AG04449 (cell line): ENCODE results near the gene UBAC1.

ENCODE experiments used
- CTCF ChIA-PET: fragments of 350-600 bp; formaldehyde crosslinking; extraction: SDS; loops from one replicate; lab custom pipeline; 2021; ENCODE audit warnings: antibody characterized with exemption; lab: Yijun Ruan, JAX
- POLR2A ChIA-PET: fragments of 400-600, 350-600 bp; formaldehyde crosslinking; extraction: SDS; loops from one replicate; lab custom pipeline; 2020; ENCODE audit warnings: antibody characterized with exemption, inconsistent platforms; lab: Yijun Ruan, JAX
- DNase-seq: peaks from one replicate; pipeline ENCODE4 v3.0.0-alpha.2; 2010; ENCODE audit warnings: low read depth, low spot score
- H3K4me3 ChIP-seq: 2 replicates; pipeline ENCODE4 v1.5.1; 2011; ENCODE audit warnings: low read depth, mild to moderate bottlenecking, control low read depth, low read length
- CTCF ChIP-seq: IDR thresholded peaks from one replicate; pipeline ENCODE4 v1.5.1; 2011; ENCODE audit warnings: mild to moderate bottlenecking, moderate library complexity, low read length, control low read depth, inconsistent platforms; ENCODE audit not compliant: insufficient read depth; ENCODE audit errors: missing control alignments

Gene UBAC1

GRCh38 chr9:135924628-135925338, 36.4 kb downstream of the UBAC1 start:
- CTCF ChIA-PET: no interaction called here
- no peak for DNase-seq
- no peak for TF ChIP-seq CTCF
- H3K4me3 ChIP-seq: no peak overlapping the region
- POLR2A ChIA-PET: interaction anchor here (0.7 kb wide), 1 partner anchor 11 kb away, joined by 3 read pairs; no protein-coding TSS in a partner anchor

DNA sequence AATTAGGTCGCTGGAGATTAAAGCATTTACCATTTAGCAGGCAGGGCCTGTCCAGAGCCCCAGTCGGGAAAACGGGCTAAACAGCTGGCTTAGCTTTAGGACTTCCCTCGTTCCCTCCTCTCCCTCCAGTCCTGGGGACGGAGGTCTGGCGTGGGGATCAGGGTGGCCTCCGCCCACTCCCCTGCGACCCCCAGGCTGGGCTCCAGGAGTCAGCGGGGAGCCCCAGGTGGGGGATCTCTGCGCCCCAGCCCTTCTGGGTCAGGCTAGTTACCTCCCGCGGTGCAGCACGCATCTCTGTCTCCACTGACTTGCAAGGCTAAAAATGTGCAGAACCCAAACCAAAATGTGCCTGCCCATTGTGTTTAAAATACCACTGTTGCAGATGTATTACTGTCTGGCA, 37.7 kb downstream of the UBAC1 start:
- H3K4me3 ChIP-seq: no peak overlapping the region
- CTCF ChIA-PET: no interaction called here
- POLR2A ChIA-PET: no interaction called here
- no peak for DNase-seq
- no peak for TF ChIP-seq CTCF

DNA sequence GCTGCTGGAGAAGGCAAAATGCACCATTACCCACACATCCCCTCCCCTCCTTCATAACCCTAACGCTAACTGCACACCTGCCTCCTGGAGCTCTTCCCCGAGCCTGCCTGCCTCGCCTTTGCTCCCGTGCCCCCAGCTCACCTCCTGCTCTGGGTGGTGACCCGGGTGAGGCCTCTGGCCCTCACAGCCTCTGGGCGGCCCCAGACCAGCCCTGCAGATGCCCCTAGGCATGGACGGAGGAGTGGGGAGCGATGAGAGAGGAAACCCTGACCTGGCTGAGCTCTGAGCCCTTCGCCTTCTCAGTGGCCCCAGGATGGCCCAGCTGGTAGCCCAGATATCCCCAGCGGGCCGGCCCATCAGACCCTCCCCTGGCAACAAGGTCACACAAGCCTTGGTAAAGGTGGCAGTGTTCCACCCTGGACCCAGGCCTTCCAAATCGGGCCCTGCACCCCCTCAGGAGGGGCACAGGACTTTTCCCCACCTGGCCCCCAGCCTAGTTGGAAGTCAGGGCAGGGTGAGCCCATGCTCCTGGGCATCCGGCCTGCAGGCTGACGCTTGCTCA, 39.3 kb downstream of the UBAC1 start:
- POLR2A ChIA-PET: no interaction called here
- no peak for DNase-seq
- CTCF ChIA-PET: no interaction called here
- no peak overlapping the region for H3K4me3 ChIP-seq
- TF ChIP-seq CTCF: no peak

- ChIA-PET CTCF (no interaction called here), POLR2A (no interaction called here)
- no peak for DNase-seq
- TF ChIP-seq CTCF: no peak
- no peak overlapping the region for H3K4me3 ChIP-seq
These were observed 40.1 kb downstream of the UBAC1 start for GRCh38 chr9:135920973-135921585.

GRCh38 chr9:135920256-135920930, 40.8 kb downstream of the UBAC1 start:
- no peak overlapping the region for H3K4me3 ChIP-seq
- POLR2A ChIA-PET: no interaction called here
- TF ChIP-seq CTCF: no peak
- DNase-seq: no peak
- CTCF ChIA-PET: interaction anchor here (0.9 kb wide), 1 partner anchor 122 kb away, joined by 3 read pairs; no protein-coding TSS in a partner anchor
